Osteocyte (in vitro differentiated cells): ENCODE results near the gene ZMAT5. TPM values are rescaled to one million over a fixed set of nuclear protein-coding genes. Genes with fewer than 3 reads are reported as not detected.

Experiments
- DNase-seq: peaks from one replicate; pipeline ENCODE4 v3.0.0; 2021; ENCODE audit warnings: mixed read lengths; ENCODE audit not compliant: unreplicated experiment; ENCODE audit errors: extremely low spot score
- H3K27ac Mint-ChIP-seq: one replicate; pipeline ENCODE4 v1.8.0; 2021; ENCODE audit warnings: mild to moderate bottlenecking, mixed read lengths; ENCODE audit not compliant: unreplicated experiment
- H3K27me3 Mint-ChIP-seq: one replicate; pipeline ENCODE4 v1.8.0; 2021; ENCODE audit warnings: mixed read lengths; ENCODE audit not compliant: unreplicated experiment
- H3K36me3 Mint-ChIP-seq: one replicate; pipeline ENCODE4 v1.8.0; 2021; ENCODE audit warnings: mixed read lengths; ENCODE audit not compliant: unreplicated experiment
- H3K4me1 Mint-ChIP-seq: one replicate; pipeline ENCODE4 v1.8.0; 2021; ENCODE audit warnings: mixed read lengths; ENCODE audit not compliant: unreplicated experiment
- H3K4me3 Mint-ChIP-seq: one replicate; pipeline ENCODE4 v1.8.0; 2021; ENCODE audit warnings: mild to moderate bottlenecking, moderate library complexity, mixed read lengths; ENCODE audit not compliant: unreplicated experiment
- H3K9me3 Mint-ChIP-seq: one replicate; pipeline ENCODE4 v1.8.0; 2021; ENCODE audit warnings: mixed read lengths; ENCODE audit not compliant: unreplicated experiment
- CTCF ChIP-seq: fragments of 200-600 bp; sonication (generic); IDR thresholded peaks from 2 replicates; pipeline ENCODE4 v1.5.0; 2021; ENCODE audit warnings: antibody characterized with exemption, mild to moderate bottlenecking, moderate library complexity
- total RNA-seq: library from RNA; stranded (reverse); gene quantifications from 2 replicates; pipeline ENCODE4 v1.2.1, GENCODE V29; 2021

The ZMAT5 gene
- total RNA-seq, 1 donor from 2014 or later: 25.0 TPM

GRCh38 chr22:29691636-29692326 lies 75.0 kb downstream of the ZMAT5 start:
- TF ChIP-seq CTCF: no peak
- no peak for DNase-seq
- Mint-ChIP-seq H3K27me3 (no peaks in the 10 kb centered on the region), H3K4me1 (peaks cover 12% of the 10 kb centered on the region), H3K4me3 (no peak overlapping the region), H3K27ac (no peak overlapping the region), H3K36me3 (peaks cover 19% of the 10 kb centered on the region), H3K9me3 (no peaks in the 10 kb centered on the region)

- Mint-ChIP-seq H3K4me1 (peaks cover 12% of the 10 kb centered on the region), H3K27me3 (no peaks in the 10 kb centered on the region), H3K36me3 (peaks cover 22% of the 10 kb centered on the region), H3K9me3 (no peaks in the 10 kb centered on the region), H3K27ac (no peak overlapping the region), H3K4me3 (no peak overlapping the region)
- no peak for DNase-seq
- TF ChIP-seq CTCF: no peak
Observed at GRCh38 chr22:29690476-29690875, 76.3 kb downstream of the ZMAT5 start.

- TF ChIP-seq CTCF: peak; percentile 72
- DNase-seq: no peak
- H3K4me1 Mint-ChIP-seq: peaks cover 12% of the 10 kb centered on the region
- no peaks in the 10 kb centered on the region for H3K9me3 Mint-ChIP-seq
- peaks cover 21% of the 10 kb centered on the region for H3K36me3 Mint-ChIP-seq
- no peaks in the 10 kb centered on the region for H3K27me3 Mint-ChIP-seq
- H3K27ac Mint-ChIP-seq: no peak overlapping the region
- H3K4me3 Mint-ChIP-seq: no peak overlapping the region
Observed at GRCh38 chr22:29689880-29690213, 77.0 kb downstream of the ZMAT5 start.

GRCh38 chr22:29689206-29689879 lies 77.5 kb downstream of the ZMAT5 start:
- Mint-ChIP-seq H3K9me3 (no peaks in the 10 kb centered on the region), H3K4me3 (no peak overlapping the region), H3K4me1 (peaks cover 12% of the 10 kb centered on the region), H3K27me3 (no peaks in the 10 kb centered on the region), H3K36me3 (peaks cover 19% of the 10 kb centered on the region), H3K27ac (no peak overlapping the region)
- no peak for TF ChIP-seq CTCF
- DNase-seq: no peak

GRCh38 chr22:29684244-29684643 lies 82.6 kb downstream of the ZMAT5 start:
- H3K4me3 Mint-ChIP-seq: no peak overlapping the region
- no peak overlapping the region for H3K27ac Mint-ChIP-seq
- TF ChIP-seq CTCF: no peak
- no peaks in the 10 kb centered on the region for H3K27me3 Mint-ChIP-seq
- DNase-seq: no peak
- no peaks in the 10 kb centered on the region for H3K9me3 Mint-ChIP-seq
- peaks cover 6% of the 10 kb centered on the region for H3K4me1 Mint-ChIP-seq
- H3K36me3 Mint-ChIP-seq: peaks cover 30% of the 10 kb centered on the region
